Activated T-cell treated with anti-CD3 and anti-CD28 coated beads, Interleukin-2, amount 50 U/mL, for 72 hours (primary cell): ENCODE measurements around the gene METAP1D. TPM values are rescaled to one million over a fixed set of nuclear protein-coding genes. Genes with fewer than 3 reads are reported as not detected.

Source experiments
- ATAC-seq, 2 donors: fragments of 150-1000 bp; cut with Tn5 transposase; replicated peaks in 1 of 2; 2 replicates each; pipeline ENCODE4 v1.10.0; 2021; ENCODE audit warnings: moderate library complexity in 2 of 2, mild to moderate bottlenecking in 1 of 2
- DNase-seq, 2 donors: peaks; one replicate each; pipeline ENCODE4 v3.0.0; 2021 to 2022; ENCODE audit warnings: mixed read lengths in 1 of 2
- H3K27ac Mint-ChIP-seq: one replicate; pipeline ENCODE4 v1.8.0; 2022; ENCODE audit warnings: mild to moderate bottlenecking, moderate library complexity, mixed read lengths
- H3K27me3 Mint-ChIP-seq: one replicate; pipeline ENCODE4 v1.8.0; 2022; ENCODE audit warnings: low read depth, mixed read lengths
- H3K36me3 Mint-ChIP-seq, 2 donors: one replicate each; pipeline ENCODE4 v1.8.0; 2022; ENCODE audit warnings: mixed read lengths in 2 of 2, mild to moderate bottlenecking in 1 of 2; ENCODE audit not compliant: insufficient read depth in 2 of 2
- H3K4me1 Mint-ChIP-seq: one replicate; pipeline ENCODE4 v1.8.0; 2022; ENCODE audit warnings: low read depth, mixed read lengths
- H3K4me3 Mint-ChIP-seq, 2 donors: one replicate each; pipeline ENCODE4 v1.8.0; 2022; ENCODE audit warnings: mild to moderate bottlenecking in 2 of 2, mixed read lengths in 2 of 2, moderate library complexity in 2 of 2
- H3K9me3 Mint-ChIP-seq, 2 donors: one replicate each; pipeline ENCODE4 v1.8.0; 2022; ENCODE audit warnings: mixed read lengths in 2 of 2
- total RNA-seq, 2 donors: library from RNA; stranded (reverse); gene quantifications; one replicate each; pipeline ENCODE4 v1.2.3, GENCODE V29; 2022

Gene METAP1D
- total RNA-seq, 2 donors from 2014 or later, result 4.4 to 9.9 TPM

DNA sequence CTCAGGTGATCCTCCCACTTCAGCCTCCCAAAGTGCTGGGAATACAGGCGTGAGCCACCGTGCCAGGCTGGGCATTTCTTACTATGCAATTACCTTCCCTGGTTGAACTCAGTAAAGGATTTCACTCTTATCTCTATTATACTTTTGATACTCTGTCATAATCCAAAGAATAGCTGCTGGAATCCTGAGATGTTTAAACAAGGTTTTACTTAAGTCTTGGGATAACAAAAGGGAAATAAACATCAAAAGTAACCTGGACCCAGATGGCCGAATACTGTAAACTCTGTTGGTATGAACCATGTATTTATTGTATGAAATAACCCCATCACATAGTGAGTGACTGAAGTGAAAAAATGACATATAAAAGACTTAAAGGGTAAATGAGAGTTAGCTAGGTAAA is 114.8 kb downstream of the METAP1D start:
- ATAC-seq (no peak), DNase-seq (no peak)
- no peaks in the 10 kb centered on the region for H3K4me1 Mint-ChIP-seq
- H3K27me3 Mint-ChIP-seq, result peaks cover 46% of the 10 kb centered on the region
- H3K27ac Mint-ChIP-seq, result no peak overlapping the region
- H3K4me3 Mint-ChIP-seq, result no peak overlapping the region
- H3K9me3 Mint-ChIP-seq, result no peaks in the 10 kb centered on the region
- H3K36me3 Mint-ChIP-seq, result no peaks in the 10 kb centered on the region

DNA sequence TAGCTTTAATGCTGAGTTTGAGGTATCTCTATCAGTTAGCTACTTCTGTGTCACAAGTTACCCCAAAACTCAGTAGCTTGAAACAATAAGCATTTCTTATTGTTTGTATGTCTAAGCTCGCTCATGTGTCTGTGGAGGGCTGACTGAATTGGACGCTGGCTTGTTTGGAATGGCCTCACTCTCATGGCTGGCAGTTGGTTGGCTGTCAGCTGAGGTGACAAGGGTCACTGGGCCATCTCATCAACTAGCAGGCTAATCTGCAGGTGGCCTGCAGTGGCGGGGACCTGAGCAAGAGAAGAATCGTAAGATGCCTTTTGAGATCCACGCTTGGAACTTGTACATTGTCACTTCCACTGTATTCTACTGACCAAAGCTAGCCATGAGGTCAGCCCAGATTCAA is 116.4 kb downstream of the METAP1D start:
- Mint-ChIP-seq H3K4me3 (no peak overlapping the region), H3K4me1 (no peaks in the 10 kb centered on the region), H3K27me3 (peaks cover 38% of the 10 kb centered on the region), H3K9me3 (no peaks in the 10 kb centered on the region), H3K27ac (no peak overlapping the region), H3K36me3 (no peaks in the 10 kb centered on the region)
- DNase-seq, result no peak
- no peak for ATAC-seq

DNA sequence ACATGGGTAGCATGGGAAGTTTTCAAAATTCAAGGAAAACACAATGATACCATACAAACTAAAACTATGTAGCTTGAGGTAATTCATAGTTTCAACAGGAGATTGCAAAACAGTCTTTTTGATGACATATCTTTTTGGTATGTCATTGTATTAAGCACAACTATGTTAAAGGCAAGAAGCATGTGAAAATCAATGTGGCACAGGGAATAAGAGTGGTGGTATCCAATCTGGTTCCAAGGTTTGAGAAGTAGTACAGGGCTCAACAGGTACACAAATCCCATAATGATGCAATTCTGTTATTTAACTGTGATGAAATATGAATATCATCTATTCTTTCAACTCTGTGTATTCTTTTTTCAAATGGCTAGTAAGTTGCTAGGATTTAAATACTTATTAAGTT is 119.3 kb downstream of the METAP1D start:
- Mint-ChIP-seq H3K27ac (no peak overlapping the region), H3K4me1 (no peaks in the 10 kb centered on the region), H3K4me3 (no peak overlapping the region), H3K27me3 (peaks cover 18% of the 10 kb centered on the region), H3K36me3 (no peaks in the 10 kb centered on the region), H3K9me3 (peaks cover 0 to 2% of the 10 kb centered on the region in 2 donors)
- no peak for DNase-seq
- no peak for ATAC-seq

DNA sequence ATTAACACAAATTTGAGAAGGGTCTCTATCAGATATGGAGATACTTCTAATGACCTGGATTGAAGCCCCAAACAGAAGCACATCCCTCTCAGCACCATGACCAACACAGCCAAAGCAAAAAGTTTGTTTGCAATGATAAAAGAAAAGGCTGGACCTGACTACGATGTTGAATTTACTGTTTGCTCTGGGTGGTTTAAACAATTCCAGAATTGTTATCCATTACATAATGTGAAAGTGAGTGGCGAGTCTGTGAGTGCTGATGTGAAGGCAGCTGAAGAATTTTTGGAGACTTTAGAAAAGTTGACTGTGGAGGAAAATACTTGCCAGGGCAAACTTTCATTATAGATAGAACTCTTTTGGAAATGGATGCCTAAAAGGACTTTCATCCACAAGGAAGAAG is 120.4 kb downstream of the METAP1D start:
- no peaks in the 10 kb centered on the region for H3K36me3 Mint-ChIP-seq
- DNase-seq (no peak), ATAC-seq (no peak)
- H3K4me3 Mint-ChIP-seq, result no peak overlapping the region
- H3K27ac Mint-ChIP-seq, result no peak overlapping the region
- no peaks in the 10 kb centered on the region for H3K4me1 Mint-ChIP-seq
- peaks cover 0 to 2% of the 10 kb centered on the region in 2 donors for H3K9me3 Mint-ChIP-seq
- H3K27me3 Mint-ChIP-seq, result peaks cover 18% of the 10 kb centered on the region

- Mint-ChIP-seq H3K4me1 (no peaks in the 10 kb centered on the region), H3K27ac (no peak overlapping the region), H3K36me3 (peaks cover 0 to 1% of the 10 kb centered on the region in 2 donors), H3K9me3 (peaks cover 2 to 4% of the 10 kb centered on the region in 2 donors), H3K27me3 (peaks cover 6% of the 10 kb centered on the region), H3K4me3 (no peak overlapping the region)
- DNase-seq (no peak), ATAC-seq (no peak)
These were observed 128.7 kb downstream of the METAP1D start for GRCh38 chr2:172128484-172128883.

DNA sequence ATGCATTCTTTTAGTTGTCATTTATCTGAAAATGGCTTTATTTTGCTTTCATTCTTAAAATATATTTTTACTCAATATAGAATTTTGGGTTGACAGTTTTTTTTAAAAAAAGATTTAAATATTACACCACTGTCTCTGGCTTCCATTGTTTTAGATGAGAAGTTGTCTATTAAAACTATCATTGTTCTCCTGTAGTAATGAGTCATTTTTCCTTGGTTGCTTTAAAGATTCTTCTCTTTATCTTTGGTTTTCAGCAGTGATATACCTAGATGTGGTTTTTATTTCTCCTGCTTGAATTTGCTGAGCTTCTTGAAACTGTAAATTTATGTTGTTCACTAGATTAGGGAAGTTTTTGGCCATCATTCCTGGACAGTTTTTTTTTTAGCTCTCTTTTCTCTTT is 129.7 kb downstream of the METAP1D start:
- DNase-seq (no peak), ATAC-seq (no peak)
- H3K27ac Mint-ChIP-seq, result no peak overlapping the region
- H3K36me3 Mint-ChIP-seq, result peaks cover 0 to 1% of the 10 kb centered on the region in 2 donors
- H3K4me3 Mint-ChIP-seq, result no peak overlapping the region
- H3K9me3 Mint-ChIP-seq, result peaks cover 0 to 4% of the 10 kb centered on the region in 2 donors
- H3K27me3 Mint-ChIP-seq, result peaks cover 6% of the 10 kb centered on the region
- no peaks in the 10 kb centered on the region for H3K4me1 Mint-ChIP-seq

Other genes starting within 250 kb of the METAP1D start
- gene SLC25A12, start 105.7 kb upstream of the METAP1D start, total RNA-seq, result 10 to 100 TPM; 27.4 to 36.4 TPM
- gene HAT1, start 77.5 kb upstream of the METAP1D start, total RNA-seq, result 10 to 100 TPM; 46.9 to 52.5 TPM
- gene DLX1, start 85.6 kb downstream of the METAP1D start, total RNA-seq, result under 1 TPM in 1 of 2 donors, not detected in 1; 0.24 TPM
- under 1 TPM; 0.23 to 0.24 TPM for gene DLX2, start 102.9 kb downstream of the METAP1D start, total RNA-seq